ENCODE data around the gene ANKRD13B.

DNA sequence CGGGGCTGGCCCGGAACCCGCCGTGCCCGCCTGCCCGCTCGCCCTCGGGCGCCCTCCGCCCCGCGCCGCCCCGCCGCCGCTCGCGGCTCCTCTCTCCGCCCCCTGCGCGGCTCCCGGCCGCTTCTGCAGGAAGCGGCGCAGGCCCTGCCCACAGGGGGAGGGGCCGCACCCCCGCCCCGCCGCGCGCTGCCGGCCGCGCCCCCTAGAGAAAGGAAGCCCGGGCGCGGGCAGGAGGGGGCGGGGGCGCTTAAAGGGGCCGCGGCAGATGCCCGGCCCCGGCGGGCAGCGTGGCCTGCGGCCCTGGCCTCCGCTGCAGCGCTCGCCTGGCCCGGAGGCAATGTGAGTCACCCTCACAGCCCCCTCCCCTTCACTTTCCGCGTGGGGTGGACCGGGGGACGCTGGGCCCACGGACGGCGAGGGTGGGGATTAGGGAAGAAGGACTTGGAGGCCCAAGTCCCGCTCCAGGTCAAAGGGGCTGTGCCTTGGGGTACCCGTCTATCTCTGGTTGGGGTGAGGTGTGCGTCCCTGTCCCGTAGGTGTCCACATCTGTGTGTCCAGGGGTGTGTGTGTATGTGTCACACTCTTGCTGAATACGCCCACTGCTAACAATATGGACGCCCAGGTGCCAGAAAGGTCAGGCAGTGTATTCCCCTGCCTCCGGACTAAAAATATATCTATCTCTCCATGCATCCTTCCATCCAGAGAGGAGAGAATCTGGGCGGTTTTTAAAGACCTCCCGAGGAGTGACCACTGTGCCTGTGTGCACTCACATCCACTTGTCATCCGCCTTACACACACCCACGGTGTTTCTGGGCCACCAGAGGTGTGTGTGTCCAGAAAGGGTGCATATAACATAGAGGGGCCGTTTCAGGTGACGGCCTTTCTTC is 3.2 kb upstream of the ANKRD13B start, which contains the start of gene GIT1:
- TF ChIP-seq, protein P1, sequence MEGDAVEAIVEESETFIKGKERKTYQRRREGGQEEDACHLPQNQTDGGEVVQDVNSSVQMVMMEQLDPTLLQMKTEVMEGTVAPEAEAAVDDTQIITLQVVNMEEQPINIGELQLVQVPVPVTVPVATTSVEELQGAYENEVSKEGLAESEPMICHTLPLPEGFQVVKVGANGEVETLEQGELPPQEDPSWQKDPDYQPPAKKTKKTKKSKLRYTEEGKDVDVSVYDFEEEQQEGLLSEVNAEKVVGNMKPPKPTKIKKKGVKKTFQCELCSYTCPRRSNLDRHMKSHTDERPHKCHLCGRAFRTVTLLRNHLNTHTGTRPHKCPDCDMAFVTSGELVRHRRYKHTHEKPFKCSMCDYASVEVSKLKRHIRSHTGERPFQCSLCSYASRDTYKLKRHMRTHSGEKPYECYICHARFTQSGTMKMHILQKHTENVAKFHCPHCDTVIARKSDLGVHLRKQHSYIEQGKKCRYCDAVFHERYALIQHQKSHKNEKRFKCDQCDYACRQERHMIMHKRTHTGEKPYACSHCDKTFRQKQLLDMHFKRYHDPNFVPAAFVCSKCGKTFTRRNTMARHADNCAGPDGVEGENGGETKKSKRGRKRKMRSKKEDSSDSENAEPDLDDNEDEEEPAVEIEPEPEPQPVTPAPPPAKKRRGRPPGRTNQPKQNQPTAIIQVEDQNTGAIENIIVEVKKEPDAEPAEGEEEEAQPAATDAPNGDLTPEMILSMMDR (IDR thresholded peaks at IDR 0.05) = no peak
- TF ChIP-seq POLR2A (IDR thresholded peaks at IDR 0.05) (peak; percentile 27), EP300 (IDR thresholded peaks at IDR 0.05) (no peak)
